Upper lobe of right lung (tissue), 1 donor: Measurements from ENCODE around the gene NCOR2. TPM values are rescaled to one million over a fixed set of nuclear protein-coding genes. Genes with fewer than 3 reads are reported as not detected.
A peak's percentile ranks its signal among the peaks of the same experiment; 100 is the strongest.

Experiments used
- ATAC-seq: fragments of 200-7000 bp; cut with Tn5 transposase; one replicate; pipeline ENCODE4 v1.9.1; 2020; ENCODE audit warnings: mild to moderate bottlenecking, moderate library complexity
- DNase-seq: peaks from one replicate; pipeline ENCODE4 v3.0.0-alpha.2; 2020
- H3K27ac ChIP-seq: fragments of 200-600 bp; one replicate; pipeline ENCODE4 v1.8.0; 2022
- H3K27me3 ChIP-seq: fragments of 200-600 bp; one replicate; pipeline ENCODE4 v1.8.0; 2022; ENCODE audit warnings: mild to moderate bottlenecking
- H3K36me3 ChIP-seq: fragments of 200-600 bp; one replicate; pipeline ENCODE4 v1.8.0; 2022
- H3K4me1 ChIP-seq: fragments of 200-600 bp; one replicate; pipeline ENCODE4 v1.8.0; 2022
- H3K4me3 ChIP-seq: fragments of 200-600 bp; one replicate; pipeline ENCODE4 v1.8.0; 2022; ENCODE audit warnings: mild to moderate bottlenecking
- H3K9me3 ChIP-seq: fragments of 200-600 bp; one replicate; pipeline ENCODE4 v1.8.0; 2022
- intact Hi-C: fragments of 100-400 bp; cut with DNase I; formaldehyde crosslinking; loops from one replicate; pipeline ENCODE4 v1.11.0; 2022
- total RNA-seq: library from RNA; stranded (reverse); fragmentation: NEBNext Ultra II Directional; extraction: Animal tissue kit (Norgen Biotek cat#: 25700); gene quantifications from one replicate; pipeline ENCODE4 v1.2.1, GENCODE V29; 2021
- TF ChIP-seq, protein P1 (sequence below): fragments of 200-600 bp; IDR thresholded peaks from one replicate; pipeline ENCODE4 v1.8.0; 2022; ENCODE audit warnings: antibody characterized with exemption
- donor health status: DM: no; HTN: yes; CAD: no; lungs with severe emphysema.

Gene NCOR2
- total RNA-seq, 1 donor from 2014 or later, result 336 TPM

DNA sequence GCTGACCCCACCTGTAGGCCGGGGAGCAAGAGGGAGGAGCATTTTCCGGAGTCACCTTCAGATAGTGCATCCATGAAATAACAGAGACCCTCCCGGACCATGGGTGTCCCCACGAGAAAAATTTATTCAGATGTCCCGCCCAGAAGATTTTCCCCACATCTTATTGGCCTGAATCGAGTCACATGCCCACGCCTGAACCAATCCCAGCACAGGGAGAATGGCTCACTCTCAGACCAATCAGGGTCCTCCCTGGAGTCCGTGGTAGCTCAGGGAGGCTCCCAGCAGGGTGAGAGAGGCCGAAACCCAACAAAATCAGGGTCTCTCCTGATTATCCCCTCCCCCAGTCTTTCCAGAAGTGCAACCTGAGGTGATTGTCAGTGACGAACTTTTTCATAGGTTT lies 16.4 kb upstream of the NCOR2 start:
- intact Hi-C loops, result no loop called here

DNA sequence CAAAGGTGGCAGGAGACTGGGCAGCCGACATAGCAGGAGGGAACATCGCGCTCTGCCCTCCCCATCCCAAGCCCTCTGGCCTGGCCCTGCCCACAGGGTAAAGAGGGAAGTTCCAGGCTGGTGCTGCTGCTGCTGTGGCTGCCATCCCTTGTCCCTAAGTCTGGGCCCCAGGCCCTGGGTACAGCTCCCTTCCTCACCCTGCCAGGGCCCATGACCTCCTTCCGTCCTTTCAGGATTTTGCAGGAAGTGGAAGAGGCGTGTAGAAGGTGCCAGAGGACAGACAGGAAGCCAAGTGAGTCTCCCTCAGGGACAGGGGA lies 14.7 kb upstream of the NCOR2 start:
- intact Hi-C loops, result no loop called here
- H3K27me3 ChIP-seq, result no peaks in the 10 kb centered on the region
- no peaks in the 10 kb centered on the region for H3K9me3 ChIP-seq
- H3K4me3 ChIP-seq, result no peak overlapping the region
- no peaks in the 10 kb centered on the region for H3K4me1 ChIP-seq
- no peaks in the 10 kb centered on the region for H3K36me3 ChIP-seq
- DNase-seq (no peak), ATAC-seq (peak; percentile 81)
- TF ChIP-seq, protein P1, sequence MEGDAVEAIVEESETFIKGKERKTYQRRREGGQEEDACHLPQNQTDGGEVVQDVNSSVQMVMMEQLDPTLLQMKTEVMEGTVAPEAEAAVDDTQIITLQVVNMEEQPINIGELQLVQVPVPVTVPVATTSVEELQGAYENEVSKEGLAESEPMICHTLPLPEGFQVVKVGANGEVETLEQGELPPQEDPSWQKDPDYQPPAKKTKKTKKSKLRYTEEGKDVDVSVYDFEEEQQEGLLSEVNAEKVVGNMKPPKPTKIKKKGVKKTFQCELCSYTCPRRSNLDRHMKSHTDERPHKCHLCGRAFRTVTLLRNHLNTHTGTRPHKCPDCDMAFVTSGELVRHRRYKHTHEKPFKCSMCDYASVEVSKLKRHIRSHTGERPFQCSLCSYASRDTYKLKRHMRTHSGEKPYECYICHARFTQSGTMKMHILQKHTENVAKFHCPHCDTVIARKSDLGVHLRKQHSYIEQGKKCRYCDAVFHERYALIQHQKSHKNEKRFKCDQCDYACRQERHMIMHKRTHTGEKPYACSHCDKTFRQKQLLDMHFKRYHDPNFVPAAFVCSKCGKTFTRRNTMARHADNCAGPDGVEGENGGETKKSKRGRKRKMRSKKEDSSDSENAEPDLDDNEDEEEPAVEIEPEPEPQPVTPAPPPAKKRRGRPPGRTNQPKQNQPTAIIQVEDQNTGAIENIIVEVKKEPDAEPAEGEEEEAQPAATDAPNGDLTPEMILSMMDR, result no peak
- no peak overlapping the region for H3K27ac ChIP-seq

More for the DNA sequence above, 16.4 kb upstream of the NCOR2 start:
- Histone ChIP-seq H3K27ac (no peak overlapping the region), H3K36me3 (no peaks in the 10 kb centered on the region), H3K4me3 (no peak overlapping the region), H3K27me3 (no peaks in the 10 kb centered on the region), H3K9me3 (no peaks in the 10 kb centered on the region), H3K4me1 (no peaks in the 10 kb centered on the region)
- DNase-seq, result no peak
- TF ChIP-seq, protein P1, result no peak
- no peak for ATAC-seq

DNA sequence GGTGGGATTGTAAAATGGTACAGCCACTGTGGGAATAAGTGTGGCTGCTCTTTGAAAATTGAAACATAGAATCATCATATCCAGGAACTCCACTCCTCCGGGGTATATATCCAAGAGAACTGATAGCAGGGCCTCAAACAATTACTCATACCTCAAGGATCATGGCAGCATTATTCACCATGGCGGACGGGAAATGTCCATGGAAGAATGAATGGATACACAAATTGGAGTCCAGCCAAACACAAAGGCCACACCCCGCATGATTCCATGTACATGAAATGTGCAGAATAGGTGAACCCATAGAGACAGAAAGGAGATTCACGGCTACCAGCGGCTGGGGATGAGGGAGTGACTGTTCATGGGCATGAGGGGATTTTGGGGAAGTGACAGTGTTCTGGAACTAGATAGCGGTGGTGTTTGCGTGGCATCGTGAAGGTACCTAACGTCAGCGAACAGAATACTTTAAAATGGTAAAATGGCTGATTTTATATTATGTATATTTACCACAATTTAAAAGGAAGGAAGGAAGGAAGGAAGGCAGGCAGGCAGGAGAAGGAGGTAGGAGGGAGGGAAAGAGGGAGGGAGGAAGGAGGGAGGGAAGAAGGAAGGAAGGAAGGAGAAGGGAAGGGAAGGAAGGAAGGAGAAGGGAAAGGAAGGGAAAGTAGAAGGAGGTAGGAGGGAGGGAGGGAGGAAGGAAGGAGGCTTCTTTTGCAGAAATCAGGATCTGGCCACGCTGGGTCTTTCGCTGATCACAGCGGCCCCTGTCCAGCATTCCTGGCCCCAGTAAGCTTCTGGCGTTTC lies 14.1 kb upstream of the NCOR2 start:
- no peak for DNase-seq
- no peak for ATAC-seq
- Histone ChIP-seq H3K36me3 (no peaks in the 10 kb centered on the region), H3K4me1 (no peaks in the 10 kb centered on the region), H3K27me3 (no peaks in the 10 kb centered on the region), H3K9me3 (no peaks in the 10 kb centered on the region), H3K27ac (no peak overlapping the region), H3K4me3 (no peak overlapping the region)
- intact Hi-C loops, result no loop called here
- TF ChIP-seq, protein P1, result no peak

DNA sequence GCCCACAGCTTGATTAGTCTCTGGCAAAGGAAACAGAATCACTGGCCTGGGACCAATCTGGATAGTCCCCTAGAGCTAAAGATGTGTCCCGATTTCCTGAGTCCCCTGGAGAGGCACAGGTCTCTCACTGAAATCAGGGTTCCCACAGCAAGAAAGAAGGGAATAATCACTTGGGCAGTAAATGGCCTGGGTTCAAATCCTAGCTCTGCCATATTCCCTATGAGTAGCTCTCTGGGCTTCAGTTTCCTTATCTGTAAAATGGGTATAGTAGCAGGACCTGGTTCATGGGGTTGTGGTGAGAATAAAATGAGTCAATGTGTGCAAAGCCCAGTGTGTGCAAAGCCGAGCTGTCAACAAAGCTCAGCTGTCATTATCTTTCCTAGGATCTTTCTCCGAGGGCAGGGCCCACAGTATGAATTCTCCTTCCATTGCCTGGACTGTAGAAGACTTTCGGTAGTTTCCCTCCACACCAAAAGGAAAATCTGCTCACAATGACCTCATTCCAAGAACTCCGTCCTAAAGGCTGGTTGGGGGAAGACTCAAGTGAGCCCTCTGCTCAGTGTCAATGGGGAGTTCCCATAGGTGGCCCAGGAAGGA lies 12.6 kb upstream of the NCOR2 start:
- DNase-seq, result no peak
- Histone ChIP-seq H3K27ac (no peak overlapping the region), H3K4me1 (no peaks in the 10 kb centered on the region), H3K36me3 (no peaks in the 10 kb centered on the region), H3K27me3 (no peaks in the 10 kb centered on the region), H3K9me3 (no peaks in the 10 kb centered on the region), H3K4me3 (no peak overlapping the region)
- ATAC-seq, result no peak
- intact Hi-C loops, result no loop called here
- TF ChIP-seq, protein P1, result no peak

DNA sequence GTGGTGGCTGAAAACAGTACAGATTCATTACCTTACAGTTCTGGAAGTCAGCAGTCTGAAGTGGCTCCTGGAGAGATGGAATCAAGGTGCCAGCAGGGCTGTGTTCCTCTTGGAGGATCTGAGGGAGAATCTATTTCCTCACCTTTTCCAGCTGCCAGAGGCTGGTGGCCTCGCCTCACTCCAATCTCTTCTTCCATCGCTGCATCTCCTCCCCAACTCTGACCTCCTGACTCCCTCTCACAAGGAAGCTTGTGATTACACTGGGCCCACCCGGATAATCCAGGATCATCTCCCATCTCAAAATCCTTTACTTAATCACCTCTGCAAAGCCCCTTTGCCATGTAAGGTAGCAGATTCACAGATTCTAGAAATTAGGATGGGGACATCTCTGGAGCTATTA lies 11.4 kb upstream of the NCOR2 start:
- Histone ChIP-seq H3K4me1 (no peaks in the 10 kb centered on the region), H3K9me3 (no peaks in the 10 kb centered on the region), H3K27ac (no peak overlapping the region), H3K4me3 (no peak overlapping the region), H3K36me3 (no peaks in the 10 kb centered on the region), H3K27me3 (no peaks in the 10 kb centered on the region)
- TF ChIP-seq, protein P1, result no peak
- intact Hi-C loops, result no loop called here
- no peak for DNase-seq
- ATAC-seq, result no peak
